Keratinocyte (primary cell): ENCODE data around the gene TLR9.

Experiments used
- CTCF ChIP-seq, 3 experiments: IDR thresholded peaks in 1 of 3; conservative IDR thresholded peaks in 1 of 3; optimal IDR thresholded peaks in 1 of 3; 2 replicates in 2 of 3; 3 replicates in 1 of 3; pipeline versions ENCODE3 to v1.5.1; 2011; ENCODE audit warnings: low read length in 3 of 3, mild to moderate bottlenecking in 3 of 3, moderate library complexity in 2 of 3, control low read depth in 1 of 3, inconsistent platforms in 1 of 3; ENCODE audit not compliant: insufficient read depth in 2 of 3; ENCODE audit errors: extremely low read depth in 1 of 3
- EZH2 ChIP-seq: IDR thresholded peaks from one replicate; pipeline ENCODE4 v1.6.1; 2012; ENCODE audit warnings: inconsistent platforms, mild to moderate bottlenecking, low read length, moderate library complexity

GRCh38 chr3:52174896-52175295 lies 50.5 kb downstream of the TLR9 start:
- TF ChIP-seq EZH2 (no peak), CTCF (optimal IDR thresholded peaks at IDR 0.05 in 1 of 3, IDR thresholded peaks at IDR 0.05 in 1 of 3, conservative IDR thresholded peaks at IDR 0.05 in 1 of 3; ENCODE audit: extremely low read depth in 1 of 3, insufficient read depth in 2 of 3, low read length in 3 of 3) (no peak)
